ENCODE measurements around the gene CDK5RAP3. TPM values are rescaled to one million over a fixed set of nuclear protein-coding genes. Genes with fewer than 3 reads are reported as not detected.

CDK5RAP3 gene
- total and polyA plus RNA-seq, 2 donors (not counting 3 experiments of a cell fraction or from before 2014, with no cell fraction given), result 109 to 139 TPM

DNA sequence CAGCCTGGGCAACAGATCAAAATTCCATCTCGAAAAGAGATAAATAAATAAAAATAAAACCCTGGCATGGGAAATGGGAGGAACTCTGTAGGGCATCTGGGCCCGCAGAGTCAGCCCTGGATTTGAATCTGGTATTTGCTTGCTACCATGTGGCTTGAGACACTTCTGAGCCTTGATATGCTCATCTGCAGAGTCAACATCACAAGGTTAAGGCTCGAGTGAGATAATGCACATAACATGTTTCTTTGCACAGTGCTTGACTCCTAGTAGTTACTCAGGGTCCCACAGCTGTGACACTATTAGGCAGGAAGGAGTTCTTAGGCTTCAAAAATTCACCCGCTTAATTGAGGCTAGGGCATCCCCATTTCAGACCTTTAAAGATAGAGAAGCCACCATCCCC lies 21.3 kb downstream of the CDK5RAP3 start:
- TF ChIP-seq FOS (IDR thresholded peaks at IDR 0.05; ENCODE audit: borderline replicate concordance, insufficient read depth, low read length), result no peak
- no peak for TF ChIP-seq GATA2 (IDR thresholded peaks at IDR 0.05; ENCODE audit: insufficient read depth, insufficient read length, low read depth, low read length)
- TF ChIP-seq POLR2A (IDR thresholded peaks at IDR 0.05; ENCODE audit: low read depth, low read length), result no peak
- Histone ChIP-seq H3K4me2 (ENCODE audit: insufficient read depth, low read length) (no peak overlapping the region), H3K9me1 (replicated peaks; ENCODE audit: control insufficient read depth, extremely low read depth, insufficient read depth, low read length) (no peaks in the 10 kb centered on the region), H3K9me3 (replicated peaks; ENCODE audit: control insufficient read depth, insufficient read depth, low read length) (no peaks in the 10 kb centered on the region), H3K36me3 (ENCODE audit: control insufficient read depth in 2 of 2, extremely low read depth in 1 of 2, insufficient read depth in 2 of 2, low read length in 2 of 2) (no peaks in the 10 kb centered on the region), H2AFZ (ENCODE audit: low read depth, low read length) (no peak overlapping the region), H3K27me3 (ENCODE audit: control insufficient read depth in 2 of 2, insufficient read depth in 2 of 2, low read length in 2 of 2) (no peaks in the 10 kb centered on the region), H3K4me1 (ENCODE audit: control insufficient read depth, extremely low read depth, insufficient read depth, low read length) (peaks cover 5% of the 10 kb centered on the region), H4K20me1 (replicated peaks; ENCODE audit: control insufficient read depth, extremely low read depth, insufficient read depth, low read length) (no peaks in the 10 kb centered on the region), H3K4me3 (replicated peaks in 1 of 3; ENCODE audit: insufficient read depth in 1 of 3, low read depth in 1 of 3, low read length in 3 of 3) (no peak overlapping the region), H3K9ac (replicated peaks; ENCODE audit: extremely low read depth, insufficient read depth, low read length) (no peak overlapping the region), H3K79me2 (ENCODE audit: control insufficient read depth, insufficient read depth, low read length) (no peaks in the 10 kb centered on the region), H3K27ac (ENCODE audit: insufficient read depth, low read depth, low read length) (no peak overlapping the region)
- intact Hi-C loops (cut with micrococcal nuclease), result no loop called here
- CTCF ChIA-PET, result interaction anchor here (4.5 kb wide), 1 partner anchor 26 kb away, joined by 19 read pairs; no protein-coding TSS in a partner anchor
- dilution Hi-C loops (cut with MboI; ENCODE audit: extremely low pct_ligation_motif_present, low sequenced_read_pairs), result no loop called here
- BruUV-seq (replicated peaks), result no TSS peak
- FAIRE-seq (peak; percentile 12), DNase-seq (ENCODE audit: low read depth, low spot score) (no peak)
- POLR2A ChIA-PET, result no interaction called here

GRCh38 chr17:47993031-47993564 lies 22.2 kb downstream of the CDK5RAP3 start:
- Histone ChIP-seq H4K20me1 (replicated peaks; ENCODE audit: control insufficient read depth, extremely low read depth, insufficient read depth, low read length) (no peaks in the 10 kb centered on the region), H3K27me3 (ENCODE audit: control insufficient read depth in 2 of 2, insufficient read depth in 2 of 2, low read length in 2 of 2) (no peaks in the 10 kb centered on the region), H3K4me2 (ENCODE audit: insufficient read depth, low read length) (no peak overlapping the region), H3K9me1 (replicated peaks; ENCODE audit: control insufficient read depth, extremely low read depth, insufficient read depth, low read length) (no peaks in the 10 kb centered on the region), H3K9ac (replicated peaks; ENCODE audit: extremely low read depth, insufficient read depth, low read length) (no peak overlapping the region), H3K4me1 (ENCODE audit: control insufficient read depth, extremely low read depth, insufficient read depth, low read length) (no peaks in the 10 kb centered on the region), H3K9me3 (replicated peaks; ENCODE audit: control insufficient read depth, insufficient read depth, low read length) (no peaks in the 10 kb centered on the region), H3K79me2 (ENCODE audit: control insufficient read depth, insufficient read depth, low read length) (no peaks in the 10 kb centered on the region), H3K4me3 (replicated peaks in 1 of 3; ENCODE audit: insufficient read depth in 1 of 3, low read depth in 1 of 3, low read length in 3 of 3) (no peak overlapping the region), H3K27ac (ENCODE audit: insufficient read depth, low read depth, low read length) (no peak overlapping the region), H3K36me3 (ENCODE audit: control insufficient read depth in 2 of 2, extremely low read depth in 1 of 2, insufficient read depth in 2 of 2, low read length in 2 of 2) (no peaks in the 10 kb centered on the region), H2AFZ (ENCODE audit: low read depth, low read length) (no peak overlapping the region)
- POLR2A ChIA-PET, result no interaction called here
- CTCF ChIA-PET, result interaction anchor here (0.8 to 4.5 kb wide), 6 partner anchors 9 to 223 kb away, joined by 3 to 19 read pairs (median 6); no protein-coding TSS in a partner anchor
- BruUV-seq (replicated peaks), result no TSS peak
- TF ChIP-seq POLR2A (IDR thresholded peaks at IDR 0.05; ENCODE audit: low read depth, low read length), result no peak
- no peak for TF ChIP-seq JUN (IDR thresholded peaks at IDR 0.05; ENCODE audit: borderline replicate concordance, insufficient read depth, insufficient read length, low read depth)
- no peak for TF ChIP-seq GATA2 (IDR thresholded peaks at IDR 0.05; ENCODE audit: insufficient read depth, insufficient read length, low read depth, low read length)
- TF ChIP-seq MYC (IDR thresholded peaks at IDR 0.05; ENCODE audit: low read depth, low read length), result no peak
- dilution Hi-C loops (cut with MboI; ENCODE audit: extremely low pct_ligation_motif_present, low sequenced_read_pairs), result no loop called here
- FAIRE-seq (no peak), DNase-seq (ENCODE audit: low read depth, low spot score) (no peak)
- intact Hi-C loops (cut with micrococcal nuclease), result no loop called here
